GM21360 (cell line): ENCODE data around the gene E2F3.

Source experiments
- ATAC-seq: cut with Tn5 transposase; IDR thresholded peaks from one replicate; pipeline ENCODE4 v1.9.1; 2021; ENCODE audit warnings: mild to moderate bottlenecking, moderate library complexity; ENCODE audit not compliant: unreplicated experiment

The E2F3 gene

GRCh38 chr6:20402092-20402341, 338 bp downstream of the E2F3 start:
- ATAC-seq, result no peak

- no peak for ATAC-seq
These were observed 827 bp downstream of the E2F3 start for GRCh38 chr6:20402342-20403069.

GRCh38 chr6:20403070-20403765, 1.5 kb downstream of the E2F3 start:
- peak; percentile 49 for ATAC-seq

- no peak for ATAC-seq
These were observed 2.3 kb downstream of the E2F3 start for GRCh38 chr6:20403766-20404640.

GRCh38 chr6:20404641-20405032, 3.0 kb downstream of the E2F3 start:
- peak; percentile 22 for ATAC-seq

GRCh38 chr6:20408851-20409250, 7.2 kb downstream of the E2F3 start:
- ATAC-seq, result no peak

- ATAC-seq, result peak; percentile 89
These were observed 7.8 kb downstream of the E2F3 start for GRCh38 chr6:20409427-20409971.

- no peak for ATAC-seq
These were observed 9.9 kb downstream of the E2F3 start for GRCh38 chr6:20411544-20411943.

GRCh38 chr6:20411953-20412681, 10.4 kb downstream of the E2F3 start:
- no peak for ATAC-seq

GRCh38 chr6:20412682-20413073, 11.0 kb downstream of the E2F3 start:
- no peak for ATAC-seq

- ATAC-seq, result no peak
These were observed 12.1 kb downstream of the E2F3 start for GRCh38 chr6:20413826-20414225.

GRCh38 chr6:20414711-20415110, 13.0 kb downstream of the E2F3 start:
- no peak for ATAC-seq

GRCh38 chr6:20415304-20415703, 13.6 kb downstream of the E2F3 start:
- ATAC-seq, result no peak

GRCh38 chr6:20415712-20416454, 14.2 kb downstream of the E2F3 start:
- ATAC-seq, result no peak

GRCh38 chr6:20416567-20417345, 15.1 kb downstream of the E2F3 start:
- ATAC-seq, result no peak

- ATAC-seq, result peak; percentile 50
These were observed 16.1 kb downstream of the E2F3 start for GRCh38 chr6:20417819-20418218.

GRCh38 chr6:20426177-20427082, 24.8 kb downstream of the E2F3 start:
- no peak for ATAC-seq

GRCh38 chr6:20427856-20428255, 26.2 kb downstream of the E2F3 start:
- ATAC-seq, result peak; percentile 91
